HCT116 (cell line): ENCODE results near the gene CPS1. TPM values are rescaled to one million over a fixed set of nuclear protein-coding genes. Genes with fewer than 3 reads are reported as not detected.

Experiments
- ATAC-seq: fragments of 200-7000 bp; cut with Tn5 transposase; 2 replicates; pipeline ENCODE4 v1.9.1; 2020; ENCODE audit warnings: mild to moderate bottlenecking, moderate library complexity
- BruUV-seq: library from RNA; stranded (reverse); fragments of 400-500 nt; replicated peaks from 2 replicates; lab custom pipeline; 2021; lab: Mats Ljungman, UMichigan
- CTCF ChIA-PET: fragments of 300-600 bp; sonication (Branson Sonifier 250); formaldehyde crosslinking; loops from one replicate; lab custom pipeline; 2021; ENCODE audit warnings: antibody characterized with exemption; lab: Charles Lee
- POLR2A ChIA-PET: fragments of 300-600, 350-600 bp; sonication (Branson Sonifier 250); formaldehyde crosslinking; loops from one replicate; lab custom pipeline; 2021; ENCODE audit warnings: antibody characterized with exemption; lab: Charles Lee
- RAD21 ChIA-PET, 2 experiments: fragments of 300-600 bp; sonication (Branson Sonifier 250); formaldehyde crosslinking; loops; one replicate each; lab custom pipeline; 2023; ENCODE audit warnings: low total read pairs in 2 of 2; ENCODE audit not compliant: uncharacterized antibody in 2 of 2, unreplicated experiment in 2 of 2, low non-redundant PET in 1 of 2; lab: Charles Lee
- DNase-seq: peaks from one replicate; pipeline ENCODE4 v3.0.0-alpha.2; 2010; ENCODE audit warnings: low read depth, low spot score
- H2AFZ ChIP-seq: fragments of 200-600 bp; shearing (Covaris generic), sonication (generic); 2 replicates; pipeline ENCODE4 v1.6.1; 2017; ENCODE audit warnings: low read depth, mixed run types, mixed read lengths, antibody characterized with exemption, low read length; ENCODE audit not compliant: poor library complexity, severe bottlenecking
- H3K27ac ChIP-seq: 2 replicates; pipeline ENCODE4 v1.5.1; 2012; ENCODE audit warnings: low read depth, low read length
- H3K27me3 ChIP-seq: fragments of 200-600 bp; sonication (generic); 2 replicates; pipeline ENCODE4 v1.6.1; 2016; ENCODE audit warnings: mixed run types, low read length, mixed read lengths; ENCODE audit not compliant: insufficient read depth
- H3K36me3 ChIP-seq, 2 experiments: fragments of 200-500 bp in 1 of 2; fragments of 200-600 bp in 1 of 2; sonication (Bioruptor generic) in 1 of 2; sonication (generic) in 1 of 2; 2 replicates each; pipeline versions ENCODE4 v1.5.1 to v1.6.1; 2014 to 2016; ENCODE audit warnings: low read length in 2 of 2, inconsistent platforms in 1 of 2, mixed read lengths in 1 of 2, mixed run types in 1 of 2; ENCODE audit not compliant: insufficient read depth in 2 of 2, control insufficient read depth in 1 of 2
- H3K4me1 ChIP-seq, 2 experiments: fragments of 200-600 bp in 1 of 2; sonication (generic) in 1 of 2; 2 replicates each; pipeline versions ENCODE4 v1.5.1 to v1.6.1; 2012 to 2017; ENCODE audit warnings: low read length in 2 of 2, inconsistent platforms in 1 of 2, mild to moderate bottlenecking in 1 of 2, mixed read lengths in 1 of 2, mixed run types in 1 of 2, moderate library complexity in 1 of 2; ENCODE audit not compliant: insufficient read depth in 2 of 2, control insufficient read depth in 1 of 2
- H3K4me2 ChIP-seq: fragments of 200-600 bp; sonication (generic); 2 replicates; pipeline ENCODE4 v1.6.1; 2017; ENCODE audit warnings: mixed run types, low read length, mixed read lengths
- H3K4me3 ChIP-seq, 2 experiments: fragments of 200-600 bp in 1 of 2; sonication (generic) in 1 of 2; replicated peaks in 1 of 2; 2 replicates each; pipeline ENCODE4 v1.5.1; 2011 to 2016; ENCODE audit warnings: low read length in 2 of 2, control low read depth in 1 of 2, low read depth in 1 of 2, mild to moderate bottlenecking in 1 of 2, mixed read lengths in 1 of 2, mixed run types in 1 of 2
- H3K79me2 ChIP-seq: fragments of 200-600 bp; sonication (generic); 2 replicates; pipeline ENCODE4 v1.6.1; 2017; ENCODE audit warnings: mild to moderate bottlenecking, mixed run types, low read length, moderate library complexity, mixed read lengths; ENCODE audit not compliant: insufficient read depth
- H3K9ac ChIP-seq: fragments of 200-600 bp; sonication (generic); 2 replicates; pipeline ENCODE4 v1.6.1; 2016; ENCODE audit warnings: low read length, mixed read lengths
- H3K9me2 ChIP-seq: fragments of 200-600 bp; sonication (generic), shearing (Covaris generic); 2 replicates; pipeline ENCODE4 v1.6.1; 2017; ENCODE audit warnings: mixed run types, mild to moderate bottlenecking, moderate library complexity; ENCODE audit not compliant: insufficient read depth
- H3K9me3 ChIP-seq, 2 experiments: fragments of 200-500 bp in 1 of 2; fragments of 200-600 bp in 1 of 2; sonication (Bioruptor generic) in 1 of 2; sonication (generic) in 1 of 2; 2 replicates each; pipeline ENCODE4 v1.6.1; 2014 to 2017; ENCODE audit warnings: low read length in 2 of 2, mixed read lengths in 2 of 2, inconsistent platforms in 1 of 2, low read depth in 1 of 2, mild to moderate bottlenecking in 1 of 2, mixed run types in 1 of 2, moderate library complexity in 1 of 2; ENCODE audit not compliant: control insufficient read depth in 1 of 2, insufficient read depth in 1 of 2
- H4K20me1 ChIP-seq: fragments of 200-600 bp; sonication (generic), shearing (Covaris generic); 2 replicates; pipeline ENCODE4 v1.6.1; 2017; ENCODE audit warnings: mixed run types, mild to moderate bottlenecking, moderate library complexity; ENCODE audit not compliant: insufficient read depth
- EGR1 ChIP-seq: IDR thresholded peaks from 2 replicates; pipeline ENCODE4 v1.6.1; 2012; ENCODE audit warnings: low read depth
- JUND ChIP-seq: IDR thresholded peaks from 2 replicates; pipeline ENCODE4 v1.6.1; 2012
- POLR2A ChIP-seq: IDR thresholded peaks from 2 replicates; pipeline ENCODE4 v1.7.0; 2011; ENCODE audit warnings: borderline replicate concordance; ENCODE audit not compliant: insufficient read depth, insufficient read length; ENCODE audit errors: extremely low read depth
- SIN3A ChIP-seq: IDR thresholded peaks from 2 replicates; pipeline ENCODE4 v1.6.1; 2012; ENCODE audit warnings: low read depth
- TCF7L2 ChIP-seq: IDR thresholded peaks from 2 replicates; pipeline ENCODE4 v1.7.0; 2011; ENCODE audit warnings: borderline replicate concordance, inconsistent platforms; ENCODE audit not compliant: insufficient read depth, insufficient read length; ENCODE audit errors: extremely low read depth
- YY1 ChIP-seq: IDR thresholded peaks from 2 replicates; pipeline ENCODE4 v1.6.1; 2011; ENCODE audit warnings: low read length, low read depth, moderate library complexity, mild to moderate bottlenecking; ENCODE audit not compliant: insufficient replicate concordance; ENCODE audit errors: extremely low read depth
- ZFX ChIP-seq: fragments of 450-650 bp; IDR thresholded peaks from 2 replicates; pipeline ENCODE4 v1.6.1; 2017
- intact Hi-C: fragments of 100-400 bp; cut with micrococcal nuclease; formaldehyde crosslinking; loops from 2 replicates; pipeline ENCODE4 v1.10.0; 2022
- total RNA-seq: library from RNA; stranded (reverse); gene quantifications from one replicate; pipeline ENCODE4 v1.2.1, GENCODE V29; 2021; ENCODE audit not compliant: unreplicated experiment
- TF ChIP-seq, protein P1 (sequence below), 3 experiments: fragments of 200-600 bp in 1 of 3; sonication (generic) in 1 of 3; IDR thresholded peaks in 2 of 3; conservative IDR thresholded peaks in 1 of 3; 2 replicates each; pipeline ENCODE4 v1.5.1; 2012 to 2017; ENCODE audit warnings: low read depth in 2 of 3, low read length in 2 of 3, antibody characterized with exemption in 1 of 3, borderline replicate concordance in 1 of 3, control low read depth in 1 of 3, mild to moderate bottlenecking in 1 of 3, mixed read lengths in 1 of 3, mixed run types in 1 of 3, moderate library complexity in 1 of 3; ENCODE audit not compliant: insufficient read depth in 1 of 3
- TF ChIP-seq, protein P2 (sequence below): IDR thresholded peaks from 2 replicates; pipeline ENCODE4 v1.6.1; 2012
- TF ChIP-seq, protein P3 (sequence below): IDR thresholded peaks from 2 replicates; pipeline ENCODE4 v1.6.1; 2011; ENCODE audit warnings: mild to moderate bottlenecking, low read length, moderate library complexity; ENCODE audit not compliant: insufficient replicate concordance; ENCODE audit errors: extremely low read depth
- TF ChIP-seq, protein P4 (sequence below): IDR thresholded peaks from 2 replicates; pipeline ENCODE4 v1.6.1; 2012; ENCODE audit warnings: low read depth

The CPS1 gene
- total RNA-seq, 1 experiment from 2014 or later = 37.5 TPM

DNA sequence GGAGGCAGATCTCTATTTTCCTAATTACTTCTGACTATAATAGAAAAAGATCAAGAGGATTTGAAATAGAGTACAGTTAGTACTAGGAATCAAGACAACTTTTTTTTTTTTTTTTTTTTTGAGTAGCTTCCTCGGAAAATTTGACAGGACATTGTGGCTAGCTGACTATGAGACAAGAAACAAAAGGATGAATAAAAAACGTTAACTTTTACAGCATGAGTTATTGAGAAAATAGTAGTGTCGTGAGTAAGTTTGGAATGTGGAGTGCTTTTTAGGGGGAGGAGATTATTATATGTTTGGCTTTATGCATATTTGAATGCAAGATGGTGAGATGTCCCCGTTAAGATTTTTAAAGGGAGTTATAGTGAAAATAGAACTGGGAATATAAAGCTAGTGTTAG is 27.7 kb upstream of the CPS1 start (continued):
- TF ChIP-seq, protein P1, sequence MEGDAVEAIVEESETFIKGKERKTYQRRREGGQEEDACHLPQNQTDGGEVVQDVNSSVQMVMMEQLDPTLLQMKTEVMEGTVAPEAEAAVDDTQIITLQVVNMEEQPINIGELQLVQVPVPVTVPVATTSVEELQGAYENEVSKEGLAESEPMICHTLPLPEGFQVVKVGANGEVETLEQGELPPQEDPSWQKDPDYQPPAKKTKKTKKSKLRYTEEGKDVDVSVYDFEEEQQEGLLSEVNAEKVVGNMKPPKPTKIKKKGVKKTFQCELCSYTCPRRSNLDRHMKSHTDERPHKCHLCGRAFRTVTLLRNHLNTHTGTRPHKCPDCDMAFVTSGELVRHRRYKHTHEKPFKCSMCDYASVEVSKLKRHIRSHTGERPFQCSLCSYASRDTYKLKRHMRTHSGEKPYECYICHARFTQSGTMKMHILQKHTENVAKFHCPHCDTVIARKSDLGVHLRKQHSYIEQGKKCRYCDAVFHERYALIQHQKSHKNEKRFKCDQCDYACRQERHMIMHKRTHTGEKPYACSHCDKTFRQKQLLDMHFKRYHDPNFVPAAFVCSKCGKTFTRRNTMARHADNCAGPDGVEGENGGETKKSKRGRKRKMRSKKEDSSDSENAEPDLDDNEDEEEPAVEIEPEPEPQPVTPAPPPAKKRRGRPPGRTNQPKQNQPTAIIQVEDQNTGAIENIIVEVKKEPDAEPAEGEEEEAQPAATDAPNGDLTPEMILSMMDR (IDR thresholded peaks at IDR 0.05 in 2 of 3, conservative IDR thresholded peaks at IDR 0.05 in 1 of 3; ENCODE audit: borderline replicate concordance in 1 of 3, insufficient read depth in 1 of 3, low read depth in 2 of 3, low read length in 2 of 3) = no peak
- no peak for TF ChIP-seq YY1
- no peak for TF ChIP-seq SIN3A

DNA sequence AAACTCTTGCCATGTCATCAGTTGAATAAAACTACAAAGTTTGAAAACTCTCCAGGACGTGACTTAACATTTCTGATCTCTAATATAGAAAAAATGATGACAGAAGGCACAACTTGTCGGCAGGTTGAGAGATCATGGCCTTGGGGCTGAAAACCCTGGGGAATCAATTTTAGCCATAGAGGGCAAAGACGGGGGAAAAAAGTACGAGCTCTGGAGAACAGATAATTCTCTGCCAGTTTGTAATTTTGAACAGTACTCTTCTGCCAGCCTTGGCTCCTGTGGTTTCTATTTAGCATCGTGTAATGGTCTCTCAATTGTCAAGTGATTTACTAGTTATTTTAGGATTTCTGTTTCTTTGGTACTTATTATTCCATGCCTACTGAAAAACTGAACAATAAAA is 25.3 kb upstream of the CPS1 start:
- CTCF ChIA-PET = no interaction called here
- Histone ChIP-seq H3K9me2 (no peaks in the 10 kb centered on the region), H3K4me1 (no peaks in the 10 kb centered on the region), H3K36me3 (no peaks in the 10 kb centered on the region), H3K79me2 (no peaks in the 10 kb centered on the region), H3K27me3 (no peaks in the 10 kb centered on the region), H4K20me1 (no peaks in the 10 kb centered on the region), H3K4me2 (no peak overlapping the region), H3K9me3 (no peaks in the 10 kb centered on the region), H3K27ac (no peak overlapping the region), H3K4me3 (no peak overlapping the region), H3K9ac (no peak overlapping the region), H2AFZ (no peak overlapping the region)
- no peak for DNase-seq
- RAD21 ChIA-PET = no interaction called here
- TF ChIP-seq POLR2A = no peak
- no peak for TF ChIP-seq TCF7L2
- no TSS peak for BruUV-seq
- no peak for ATAC-seq
- POLR2A ChIA-PET = no interaction called here
- intact Hi-C loops = no loop called here

DNA sequence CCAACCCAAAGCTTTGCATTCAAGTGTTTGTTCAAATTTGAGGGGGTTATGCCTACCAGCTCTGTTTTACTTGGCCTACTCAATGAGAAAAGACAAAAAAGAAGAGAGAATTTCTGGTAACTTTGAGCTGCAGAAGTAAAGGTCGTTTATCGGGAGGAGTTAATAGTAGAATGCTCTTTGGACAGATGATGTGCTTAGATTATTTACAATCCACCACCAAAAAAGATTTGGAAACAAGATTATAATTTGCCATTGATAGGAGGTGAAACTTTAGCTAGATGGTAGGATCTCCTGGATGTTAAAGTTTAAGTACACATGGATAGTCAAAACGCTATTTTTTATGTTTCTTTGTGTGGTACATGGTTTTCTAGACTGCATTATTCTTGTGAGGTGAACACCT is 24.9 kb upstream of the CPS1 start:
- no peak overlapping the region for H3K4me2 ChIP-seq
- no peaks in the 10 kb centered on the region for H3K9me2 ChIP-seq
- H4K20me1 ChIP-seq = no peaks in the 10 kb centered on the region
- DNase-seq = no peak
- ChIA-PET CTCF (no interaction called here), RAD21 (no interaction called here), POLR2A (no interaction called here)
- intact Hi-C loops = no loop called here
- no peak overlapping the region for H2AFZ ChIP-seq
- no peaks in the 10 kb centered on the region for H3K27me3 ChIP-seq
- no TSS peak for BruUV-seq
- H3K4me1 ChIP-seq = no peaks in the 10 kb centered on the region
- no peak overlapping the region for H3K4me3 ChIP-seq
- H3K36me3 ChIP-seq = no peaks in the 10 kb centered on the region
- H3K9me3 ChIP-seq = no peaks in the 10 kb centered on the region
- H3K79me2 ChIP-seq = no peaks in the 10 kb centered on the region
- no peak overlapping the region for H3K27ac ChIP-seq
- no peak for ATAC-seq
- H3K9ac ChIP-seq = no peak overlapping the region
- TF ChIP-seq JUND = no peak
- TF ChIP-seq, protein P2, sequence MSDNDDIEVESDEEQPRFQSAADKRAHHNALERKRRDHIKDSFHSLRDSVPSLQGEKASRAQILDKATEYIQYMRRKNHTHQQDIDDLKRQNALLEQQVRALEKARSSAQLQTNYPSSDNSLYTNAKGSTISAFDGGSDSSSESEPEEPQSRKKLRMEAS = no peak
- TF ChIP-seq EGR1 = no peak
- no peak for TF ChIP-seq TCF7L2
- TF ChIP-seq ZFX = no peak
- TF ChIP-seq, protein P3, sequence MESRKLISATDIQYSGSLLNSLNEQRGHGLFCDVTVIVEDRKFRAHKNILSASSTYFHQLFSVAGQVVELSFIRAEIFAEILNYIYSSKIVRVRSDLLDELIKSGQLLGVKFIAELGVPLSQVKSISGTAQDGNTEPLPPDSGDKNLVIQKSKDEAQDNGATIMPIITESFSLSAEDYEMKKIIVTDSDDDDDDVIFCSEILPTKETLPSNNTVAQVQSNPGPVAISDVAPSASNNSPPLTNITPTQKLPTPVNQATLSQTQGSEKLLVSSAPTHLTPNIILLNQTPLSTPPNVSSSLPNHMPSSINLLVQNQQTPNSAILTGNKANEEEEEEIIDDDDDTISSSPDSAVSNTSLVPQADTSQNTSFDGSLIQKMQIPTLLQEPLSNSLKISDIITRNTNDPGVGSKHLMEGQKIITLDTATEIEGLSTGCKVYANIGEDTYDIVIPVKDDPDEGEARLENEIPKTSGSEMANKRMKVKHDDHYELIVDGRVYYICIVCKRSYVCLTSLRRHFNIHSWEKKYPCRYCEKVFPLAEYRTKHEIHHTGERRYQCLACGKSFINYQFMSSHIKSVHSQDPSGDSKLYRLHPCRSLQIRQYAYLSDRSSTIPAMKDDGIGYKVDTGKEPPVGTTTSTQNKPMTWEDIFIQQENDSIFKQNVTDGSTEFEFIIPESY = no peak
- TF ChIP-seq, protein P4, sequence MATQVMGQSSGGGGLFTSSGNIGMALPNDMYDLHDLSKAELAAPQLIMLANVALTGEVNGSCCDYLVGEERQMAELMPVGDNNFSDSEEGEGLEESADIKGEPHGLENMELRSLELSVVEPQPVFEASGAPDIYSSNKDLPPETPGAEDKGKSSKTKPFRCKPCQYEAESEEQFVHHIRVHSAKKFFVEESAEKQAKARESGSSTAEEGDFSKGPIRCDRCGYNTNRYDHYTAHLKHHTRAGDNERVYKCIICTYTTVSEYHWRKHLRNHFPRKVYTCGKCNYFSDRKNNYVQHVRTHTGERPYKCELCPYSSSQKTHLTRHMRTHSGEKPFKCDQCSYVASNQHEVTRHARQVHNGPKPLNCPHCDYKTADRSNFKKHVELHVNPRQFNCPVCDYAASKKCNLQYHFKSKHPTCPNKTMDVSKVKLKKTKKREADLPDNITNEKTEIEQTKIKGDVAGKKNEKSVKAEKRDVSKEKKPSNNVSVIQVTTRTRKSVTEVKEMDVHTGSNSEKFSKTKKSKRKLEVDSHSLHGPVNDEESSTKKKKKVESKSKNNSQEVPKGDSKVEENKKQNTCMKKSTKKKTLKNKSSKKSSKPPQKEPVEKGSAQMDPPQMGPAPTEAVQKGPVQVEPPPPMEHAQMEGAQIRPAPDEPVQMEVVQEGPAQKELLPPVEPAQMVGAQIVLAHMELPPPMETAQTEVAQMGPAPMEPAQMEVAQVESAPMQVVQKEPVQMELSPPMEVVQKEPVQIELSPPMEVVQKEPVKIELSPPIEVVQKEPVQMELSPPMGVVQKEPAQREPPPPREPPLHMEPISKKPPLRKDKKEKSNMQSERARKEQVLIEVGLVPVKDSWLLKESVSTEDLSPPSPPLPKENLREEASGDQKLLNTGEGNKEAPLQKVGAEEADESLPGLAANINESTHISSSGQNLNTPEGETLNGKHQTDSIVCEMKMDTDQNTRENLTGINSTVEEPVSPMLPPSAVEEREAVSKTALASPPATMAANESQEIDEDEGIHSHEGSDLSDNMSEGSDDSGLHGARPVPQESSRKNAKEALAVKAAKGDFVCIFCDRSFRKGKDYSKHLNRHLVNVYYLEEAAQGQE = no peak
- TF ChIP-seq SIN3A = no peak
